Duodenal mucosa (tissue), 2 donors: ENCODE data around the gene ADAMTS18.

ENCODE experiments used
- H3K27ac ChIP-seq: one replicate; pipeline ENCODE4 v1.7.0; 2013; ENCODE audit warnings: low read depth, low read length
- H3K27me3 ChIP-seq, 2 donors: one replicate each; pipeline ENCODE4 v1.7.0; 2013; ENCODE audit warnings: low read length in 2 of 2, control low read depth in 1 of 2; ENCODE audit not compliant: insufficient read depth in 2 of 2, control insufficient read depth in 1 of 2
- H3K36me3 ChIP-seq, 2 donors: one replicate each; pipeline ENCODE4 v1.7.0; 2013; ENCODE audit warnings: low read length in 2 of 2, control low read depth in 1 of 2; ENCODE audit not compliant: insufficient read depth in 2 of 2, control insufficient read depth in 1 of 2
- H3K4me1 ChIP-seq, 2 donors: one replicate each; pipeline ENCODE4 v1.7.0; 2013; ENCODE audit warnings: low read length in 2 of 2, control low read depth in 1 of 2; ENCODE audit not compliant: insufficient read depth in 2 of 2, control insufficient read depth in 1 of 2
- H3K4me3 ChIP-seq, 2 donors: one replicate each; pipeline ENCODE4 v1.7.0; 2013; ENCODE audit warnings: low read length in 2 of 2, low read depth in 1 of 2
- H3K9ac ChIP-seq, 2 donors: one replicate each; pipeline ENCODE4 v1.7.0; 2013; ENCODE audit warnings: low read length in 2 of 2, low read depth in 1 of 2
- H3K9me3 ChIP-seq, 2 donors: one replicate each; pipeline ENCODE4 v1.7.0; 2013; ENCODE audit warnings: low read length in 2 of 2, control low read depth in 1 of 2; ENCODE audit not compliant: control insufficient read depth in 1 of 2

The ADAMTS18 gene

GRCh38 chr16:77331802-77332586 is 102.8 kb downstream of the ADAMTS18 start:
- Histone ChIP-seq H3K27me3 (no peaks in the 10 kb centered on the region), H3K4me3 (no peak overlapping the region), H3K9me3 (no peaks in the 10 kb centered on the region), H3K4me1 (no peaks in the 10 kb centered on the region), H3K9ac (no peak overlapping the region), H3K36me3 (no peaks in the 10 kb centered on the region), H3K27ac (no peak overlapping the region)

DNA sequence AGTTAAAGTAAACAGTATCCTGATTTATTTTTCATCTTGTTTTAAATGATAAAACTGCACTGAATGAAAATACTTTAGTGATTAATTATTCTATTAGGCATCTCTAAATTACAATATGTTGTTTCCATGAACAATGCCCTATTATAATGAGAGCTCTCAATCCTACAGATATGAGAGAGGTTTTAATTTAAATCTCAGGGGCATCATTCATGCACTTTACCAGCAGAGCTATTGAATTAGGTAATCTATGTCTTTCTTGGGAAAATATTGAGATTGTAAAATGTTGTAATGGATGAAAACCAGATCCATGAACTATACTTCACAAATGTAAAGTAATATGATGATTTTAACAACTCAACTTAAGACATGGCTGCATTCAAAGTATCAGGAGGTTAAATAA is 103.8 kb downstream of the ADAMTS18 start:
- H3K4me3 ChIP-seq, result no peak overlapping the region
- H3K36me3 ChIP-seq, result no peaks in the 10 kb centered on the region
- H3K4me1 ChIP-seq, result no peaks in the 10 kb centered on the region
- H3K27ac ChIP-seq, result no peak overlapping the region
- no peaks in the 10 kb centered on the region for H3K27me3 ChIP-seq
- H3K9ac ChIP-seq, result no peak overlapping the region
- H3K9me3 ChIP-seq, result no peaks in the 10 kb centered on the region

DNA sequence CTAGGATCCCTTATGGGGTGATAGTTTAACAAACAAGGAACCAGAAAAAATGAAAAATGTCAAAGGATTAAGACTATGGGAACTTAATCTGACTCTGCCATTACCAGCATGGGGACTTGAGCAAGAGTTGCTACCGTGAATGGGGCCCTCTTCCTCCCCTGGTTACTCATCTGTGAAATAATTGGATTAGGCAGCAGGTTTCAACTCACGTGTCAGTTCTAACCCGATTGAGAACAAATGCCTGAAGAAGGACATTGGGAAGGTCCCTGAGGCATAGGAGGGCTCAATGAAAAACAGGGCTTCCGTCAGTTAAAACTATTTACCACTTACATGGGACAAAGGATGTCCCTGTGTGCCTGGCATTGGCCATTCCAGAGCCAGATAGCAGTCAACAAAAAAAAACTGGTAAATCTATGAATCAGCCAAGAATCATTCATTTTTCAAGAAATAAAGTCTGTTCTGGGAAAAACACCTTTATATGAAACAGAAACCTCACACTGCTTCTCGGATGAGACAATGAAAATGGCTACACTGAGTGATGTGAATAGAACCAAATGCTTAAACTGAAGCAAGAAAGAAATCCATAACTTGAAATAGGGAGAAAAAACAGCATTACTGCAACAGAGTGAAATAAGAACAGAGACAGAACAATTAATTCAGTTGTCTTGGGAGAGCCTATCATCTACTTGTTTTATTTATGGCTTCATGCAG is 104.3 kb downstream of the ADAMTS18 start:
- H3K9ac ChIP-seq, result no peak overlapping the region
- no peak overlapping the region for H3K27ac ChIP-seq
- no peaks in the 10 kb centered on the region for H3K27me3 ChIP-seq
- H3K4me1 ChIP-seq, result no peaks in the 10 kb centered on the region
- H3K4me3 ChIP-seq, result no peak overlapping the region
- no peaks in the 10 kb centered on the region for H3K36me3 ChIP-seq
- H3K9me3 ChIP-seq, result no peaks in the 10 kb centered on the region

GRCh38 chr16:77328768-77329167 is 106.1 kb downstream of the ADAMTS18 start:
- Histone ChIP-seq H3K4me1 (no peaks in the 10 kb centered on the region), H3K27me3 (no peaks in the 10 kb centered on the region), H3K27ac (no peak overlapping the region), H3K36me3 (no peaks in the 10 kb centered on the region), H3K9me3 (no peaks in the 10 kb centered on the region), H3K9ac (no peak overlapping the region), H3K4me3 (no peak overlapping the region)

DNA sequence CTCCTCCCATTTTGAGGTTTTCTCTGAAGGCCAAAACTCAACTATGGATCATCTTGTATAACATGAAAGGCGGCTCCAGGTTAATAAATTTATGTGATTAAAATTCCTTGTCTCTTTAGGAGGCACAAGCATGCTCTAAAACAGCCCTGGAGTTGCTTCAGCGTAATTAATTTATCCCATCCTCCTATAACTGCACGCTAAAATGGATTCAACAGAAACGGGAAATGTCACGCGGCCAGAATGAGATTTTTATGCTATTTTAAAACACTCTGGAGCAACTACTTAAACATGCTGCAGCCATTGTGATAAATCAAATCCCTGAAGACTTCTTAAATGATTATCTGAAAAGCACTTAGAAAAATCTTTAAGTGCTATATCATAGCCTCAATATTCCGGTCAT is 106.6 kb downstream of the ADAMTS18 start:
- no peaks in the 10 kb centered on the region for H3K4me1 ChIP-seq
- no peak overlapping the region for H3K4me3 ChIP-seq
- H3K36me3 ChIP-seq, result no peaks in the 10 kb centered on the region
- H3K9me3 ChIP-seq, result no peaks in the 10 kb centered on the region
- H3K27ac ChIP-seq, result no peak overlapping the region
- no peaks in the 10 kb centered on the region for H3K27me3 ChIP-seq
- no peak overlapping the region for H3K9ac ChIP-seq

GRCh38 chr16:77327717-77328116 is 107.1 kb downstream of the ADAMTS18 start:
- Histone ChIP-seq H3K27ac (no peak overlapping the region), H3K9me3 (no peaks in the 10 kb centered on the region), H3K9ac (no peak overlapping the region), H3K27me3 (no peaks in the 10 kb centered on the region), H3K36me3 (no peaks in the 10 kb centered on the region), H3K4me3 (no peak overlapping the region), H3K4me1 (no peaks in the 10 kb centered on the region)

- Histone ChIP-seq H3K27ac (no peak overlapping the region), H3K9me3 (no peaks in the 10 kb centered on the region), H3K27me3 (no peaks in the 10 kb centered on the region), H3K36me3 (no peaks in the 10 kb centered on the region), H3K9ac (no peak overlapping the region), H3K4me3 (no peak overlapping the region), H3K4me1 (no peaks in the 10 kb centered on the region)
These were observed 110.1 kb downstream of the ADAMTS18 start for GRCh38 chr16:77324729-77325128.

- Histone ChIP-seq H3K4me1 (no peaks in the 10 kb centered on the region), H3K9ac (no peak overlapping the region), H3K9me3 (no peaks in the 10 kb centered on the region), H3K27ac (no peak overlapping the region), H3K36me3 (no peaks in the 10 kb centered on the region), H3K4me3 (no peak overlapping the region), H3K27me3 (no peaks in the 10 kb centered on the region)
These were observed 111.1 kb downstream of the ADAMTS18 start for GRCh38 chr16:77323695-77324094.

DNA sequence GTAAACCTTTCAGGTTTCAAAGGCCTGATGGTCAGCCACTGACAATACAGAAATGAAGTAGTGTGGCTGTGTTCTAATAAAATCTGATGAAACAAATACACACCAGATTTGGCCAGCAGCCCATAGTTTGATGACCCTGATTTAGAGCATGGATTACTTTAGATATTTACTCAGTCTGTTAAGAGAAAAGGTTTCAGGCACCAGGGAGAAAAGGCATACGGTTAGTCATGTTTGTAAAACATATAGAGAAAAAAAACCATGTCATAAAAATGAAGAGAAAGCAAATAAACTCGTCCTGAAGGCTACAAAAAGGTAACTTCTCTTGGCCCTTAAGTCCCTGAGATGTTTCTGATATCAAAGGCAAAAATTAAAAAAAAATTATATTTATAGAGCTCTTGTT is 112.1 kb downstream of the ADAMTS18 start:
- Histone ChIP-seq H3K9ac (no peak overlapping the region), H3K27me3 (no peaks in the 10 kb centered on the region)

DNA sequence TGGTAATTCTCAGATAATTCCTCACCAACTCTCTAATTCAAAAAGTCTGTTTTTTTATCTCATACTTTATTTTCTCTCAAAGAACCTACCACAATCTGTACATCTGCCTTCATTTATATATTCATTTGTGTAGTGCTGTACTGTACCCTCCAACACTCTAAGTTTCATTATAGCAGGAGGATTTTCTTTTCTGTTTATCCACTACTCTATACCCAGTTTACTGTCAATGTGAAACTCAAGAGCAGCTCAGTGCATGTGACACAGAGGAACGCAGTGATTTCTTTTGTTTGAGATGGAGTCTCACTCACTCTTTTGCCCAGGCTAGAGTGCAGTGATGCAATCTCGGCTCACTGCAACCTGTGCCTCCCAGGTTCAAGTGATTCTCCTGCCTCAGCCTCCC is 117.8 kb downstream of the ADAMTS18 start:
- Histone ChIP-seq H3K9me3 (no peaks in the 10 kb centered on the region), H3K4me1 (no peaks in the 10 kb centered on the region), H3K27me3 (no peaks in the 10 kb centered on the region), H3K4me3 (no peak overlapping the region), H3K9ac (no peak overlapping the region), H3K36me3 (no peaks in the 10 kb centered on the region), H3K27ac (no peak overlapping the region)

More for the DNA sequence above, 112.1 kb downstream of the ADAMTS18 start:
- H3K4me1 ChIP-seq, result no peaks in the 10 kb centered on the region
- H3K4me3 ChIP-seq, result no peak overlapping the region
- H3K36me3 ChIP-seq, result no peaks in the 10 kb centered on the region
- H3K27ac ChIP-seq, result no peak overlapping the region
- H3K9me3 ChIP-seq, result no peaks in the 10 kb centered on the region
